ENCODE measurements around the gene DDX24. TPM values are rescaled to one million over a fixed set of nuclear protein-coding genes. Genes with fewer than 3 reads are reported as not detected.

DDX24 gene
- total and polyA plus RNA-seq, 7 experiments from 2014 or later = 190 to 438 (median 320) TPM

DNA sequence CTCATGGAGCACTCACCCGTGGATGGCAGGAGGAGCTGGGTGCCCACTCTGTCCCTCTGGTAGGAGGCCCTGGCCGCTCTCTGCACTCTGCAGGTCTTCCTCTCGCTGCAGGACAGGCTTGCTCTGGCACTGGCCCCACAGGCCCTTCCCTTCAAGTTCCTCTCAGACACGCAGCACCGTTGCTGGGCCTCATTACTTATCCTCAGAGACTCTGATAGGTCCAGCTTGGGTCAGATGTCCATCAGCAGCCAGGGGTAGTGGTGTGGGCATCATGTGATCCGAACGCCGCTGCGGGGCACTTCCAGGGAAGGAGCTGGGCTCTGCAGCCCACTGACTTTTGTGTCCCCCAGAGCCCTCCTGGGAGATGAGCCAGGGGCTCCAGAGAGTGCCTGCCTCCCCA is 43.0 kb downstream of the DDX24 start:
- Histone ChIP-seq H3K36me3 (ENCODE audit: control insufficient read depth in 2 of 3, insufficient read depth in 3 of 3, low read length in 3 of 3) (no peaks in the 10 kb centered on the region), H3K27me3 (ENCODE audit: control insufficient read depth in 2 of 2, insufficient read depth in 2 of 2, low read length in 2 of 2) (no peaks in the 10 kb centered on the region), H3K4me3 (ENCODE audit: low read length) (no peak overlapping the region), H3K27ac (ENCODE audit: low read depth, low read length) (no peak overlapping the region), H3K4me1 (ENCODE audit: control insufficient read depth in 2 of 2, insufficient read depth in 2 of 2, low read length in 2 of 2) (no peaks in the 10 kb centered on the region), H3K9me3 (ENCODE audit: control insufficient read depth in 2 of 3, low read length in 3 of 3) (no peaks in the 10 kb centered on the region)
- H3K4me3 Mint-ChIP-seq = no peak overlapping the region
- POLR2A ChIA-PET = no interaction called here
- no peaks in the 10 kb centered on the region for H3K36me3 Mint-ChIP-seq
- H3K27me3 Mint-ChIP-seq = no peaks in the 10 kb centered on the region
- no peak overlapping the region for H3K27ac Mint-ChIP-seq
- intact Hi-C loops (cut with micrococcal nuclease) = loop anchor here in 1 of 2 donors (2.0 kb wide), 1 partner anchor 43 kb away; the partner anchor contains the start of genes DDX24 and IFI27L1
- H3K9me3 Mint-ChIP-seq = peaks cover 0 to 2% (median 0%) of the 10 kb centered on the region in 11 donors
- H3K4me1 Mint-ChIP-seq = peaks cover 3 to 8% (median 4%) of the 10 kb centered on the region in 7 donors
- ATAC-seq = no peak
- no peak for DNase-seq
- CTCF ChIA-PET = interaction anchor here (0.7 to 3.8 kb wide), 4 partner anchors 93 to 143 kb away, joined by 3 to 48 read pairs (median 7); no protein-coding TSS in a partner anchor

DNA sequence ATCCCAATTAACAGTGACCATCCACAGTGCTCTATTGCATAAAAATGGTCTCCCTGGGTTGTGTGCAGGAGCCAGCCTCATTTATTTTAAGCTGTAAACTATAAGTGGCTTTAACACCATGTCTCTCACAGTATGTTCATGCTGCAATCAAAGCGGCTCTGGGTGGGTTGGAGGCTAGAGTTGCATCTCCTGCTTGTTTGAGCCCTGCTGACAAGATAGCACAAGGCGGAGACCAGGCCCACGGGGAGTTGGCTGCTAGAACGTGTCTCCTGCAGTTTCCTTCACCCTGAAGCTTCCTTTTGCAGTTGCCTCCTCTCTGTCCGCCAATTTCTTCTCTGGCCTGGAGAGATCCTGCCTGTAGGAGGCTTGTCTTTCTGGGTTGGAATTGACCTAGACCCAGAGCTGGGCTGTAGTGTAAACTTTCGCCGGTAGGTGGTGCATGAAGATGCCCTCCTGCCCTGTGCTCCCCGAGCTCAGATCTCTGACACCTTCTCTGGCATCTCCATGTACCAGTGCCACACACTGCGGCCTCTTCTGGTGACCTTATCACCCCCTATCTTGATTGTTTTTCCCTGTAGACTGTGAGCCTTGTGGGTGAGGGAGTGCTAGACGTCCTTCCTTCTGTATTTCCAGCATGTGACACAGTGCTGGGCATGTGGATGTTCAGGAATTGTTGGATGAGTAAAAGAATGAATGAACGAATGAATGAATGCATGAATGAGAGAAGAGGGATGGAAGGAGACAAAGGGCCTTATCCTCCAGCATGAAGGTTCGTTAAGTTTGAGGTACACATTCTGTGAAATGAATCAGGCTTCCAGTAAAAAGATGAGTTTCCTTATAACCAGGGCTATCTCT is 44.5 kb downstream of the DDX24 start:
- no peak overlapping the region for H3K4me3 Mint-ChIP-seq

DNA sequence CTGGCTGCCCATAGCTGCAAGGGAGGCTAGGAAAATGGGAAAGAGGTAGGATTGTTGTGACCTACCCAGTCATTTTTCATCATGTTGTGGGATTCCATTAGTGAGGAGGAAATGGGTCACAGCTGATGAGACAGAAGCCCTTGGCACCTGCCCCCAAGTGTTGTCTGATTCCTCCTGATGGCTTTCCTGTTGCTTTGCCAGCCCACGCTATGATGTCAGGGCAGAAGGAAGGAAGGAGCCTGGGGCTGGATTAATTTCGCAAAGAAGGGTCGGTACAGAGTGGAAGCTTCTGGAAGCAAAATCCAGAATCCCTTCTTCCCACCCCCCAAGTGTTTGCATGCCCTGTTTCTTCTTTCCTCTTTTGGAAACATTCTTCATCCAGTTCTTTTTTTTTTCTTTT is 46.1 kb downstream of the DDX24 start:
- ATAC-seq = no peak
- H3K4me3 Mint-ChIP-seq = no peak overlapping the region
- peaks cover 0 to 2% (median 0%) of the 10 kb centered on the region in 5 donors for H3K36me3 Mint-ChIP-seq
- H3K9me3 Mint-ChIP-seq = no peaks in the 10 kb centered on the region
- CTCF ChIA-PET = interaction anchor here (0.7 to 4.4 kb wide), 8 partner anchors 9 to 146 kb away, joined by 3 to 74 read pairs (median 5); no protein-coding TSS in a partner anchor
- no peak overlapping the region for H3K4me3 ChIP-seq (ENCODE audit: low read length)
- POLR2A ChIA-PET = interaction anchor here (0.6 kb wide), 1 partner anchor 139 kb away, joined by 3 read pairs; the partner anchor contains the start of gene PPP4R4
- no peak overlapping the region for H3K27ac Mint-ChIP-seq
- no peaks in the 10 kb centered on the region for H3K36me3 ChIP-seq (ENCODE audit: control insufficient read depth in 2 of 3, insufficient read depth in 3 of 3, low read length in 3 of 3)
- H3K27me3 ChIP-seq (ENCODE audit: control insufficient read depth in 2 of 2, insufficient read depth in 2 of 2, low read length in 2 of 2) = no peaks in the 10 kb centered on the region
- H3K4me1 ChIP-seq (ENCODE audit: control insufficient read depth in 2 of 2, insufficient read depth in 2 of 2, low read length in 2 of 2) = no peaks in the 10 kb centered on the region
- no peaks in the 10 kb centered on the region for H3K9me3 ChIP-seq (ENCODE audit: control insufficient read depth in 2 of 3, low read length in 3 of 3)
- H3K27me3 Mint-ChIP-seq = no peaks in the 10 kb centered on the region
- no peak for DNase-seq
- H3K27ac ChIP-seq (ENCODE audit: low read depth, low read length) = no peak overlapping the region
- intact Hi-C loops (cut with micrococcal nuclease) = no loop called here
- peaks cover 3 to 5% (median 4%) of the 10 kb centered on the region in 7 donors for H3K4me1 Mint-ChIP-seq

More for the DNA sequence above, 44.5 kb downstream of the DDX24 start:
- no peaks in the 10 kb centered on the region for H3K27me3 ChIP-seq (ENCODE audit: control insufficient read depth in 2 of 2, insufficient read depth in 2 of 2, low read length in 2 of 2)
- intact Hi-C loops (cut with micrococcal nuclease) = loop anchor here (1.0 to 2.0 kb wide), 4 partner anchors 44 to 144 kb away; partner anchors contain the start of genes DDX24 (in 1 of the 2) and IFI27L1 (in 1 of the 2)
- ATAC-seq (peak; percentile 90), DNase-seq (peak; percentile 40 to 77 (median 64))
- H3K4me3 ChIP-seq (ENCODE audit: low read length) = no peak overlapping the region
- H3K36me3 Mint-ChIP-seq = no peaks in the 10 kb centered on the region
- ChIA-PET POLR2A (interaction anchor here (1.1 kb wide), 1 partner anchor 144 kb away, joined by 3 read pairs; no protein-coding TSS in a partner anchor), CTCF (interaction anchor here (0.6 to 4.4 kb wide), 18 partner anchors 9 to 450 kb away, joined by 3 to 74 read pairs (median 4); partner anchors contain the start of genes DDX24, IFI27L1, IFI27L2 and OTUB2)
- no peak overlapping the region for H3K27ac ChIP-seq (ENCODE audit: low read depth, low read length)
- H3K36me3 ChIP-seq (ENCODE audit: control insufficient read depth in 2 of 3, insufficient read depth in 3 of 3, low read length in 3 of 3) = no peaks in the 10 kb centered on the region
- H3K27ac Mint-ChIP-seq = peak overlapping the region in 2 of 9 donors; percentile 8 to 78
- H3K9me3 Mint-ChIP-seq = peaks cover 0 to 2% (median 0%) of the 10 kb centered on the region in 11 donors
- no peaks in the 10 kb centered on the region for H3K9me3 ChIP-seq (ENCODE audit: control insufficient read depth in 2 of 3, low read length in 3 of 3)
- peaks cover 3 to 8% (median 4%) of the 10 kb centered on the region in 7 donors for H3K4me1 Mint-ChIP-seq
- no peaks in the 10 kb centered on the region for H3K27me3 Mint-ChIP-seq
- H3K4me1 ChIP-seq (ENCODE audit: control insufficient read depth in 2 of 2, insufficient read depth in 2 of 2, low read length in 2 of 2) = no peaks in the 10 kb centered on the region

DNA sequence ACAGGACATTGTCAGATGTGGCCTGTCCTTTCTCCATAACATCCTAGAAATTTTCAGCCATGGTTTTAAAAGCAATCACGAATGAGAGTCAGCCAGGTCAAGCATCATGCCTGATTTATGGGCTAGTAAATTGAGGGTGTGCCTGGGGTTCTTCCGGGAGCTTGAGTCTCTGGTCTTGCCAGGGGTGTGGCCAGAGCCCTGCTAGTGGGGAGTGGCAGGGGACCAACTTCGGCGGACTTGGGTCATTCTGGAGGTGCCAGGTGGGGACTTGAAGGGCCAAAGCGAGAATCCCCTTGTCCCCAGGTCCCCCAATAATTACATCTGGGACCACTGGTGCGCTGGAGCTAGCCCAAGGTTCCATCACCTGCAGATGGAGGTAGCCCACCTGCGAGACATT is 49.1 kb downstream of the DDX24 start:
- Histone ChIP-seq H3K36me3 (ENCODE audit: control insufficient read depth in 2 of 3, insufficient read depth in 3 of 3, low read length in 3 of 3) (no peaks in the 10 kb centered on the region), H3K27ac (ENCODE audit: low read depth, low read length) (no peak overlapping the region), H3K4me1 (ENCODE audit: control insufficient read depth in 2 of 2, insufficient read depth in 2 of 2, low read length in 2 of 2) (peaks cover 3 to 5% of the 10 kb centered on the region in 2 donors), H3K4me3 (ENCODE audit: low read length) (no peak overlapping the region), H3K27me3 (ENCODE audit: control insufficient read depth in 2 of 2, insufficient read depth in 2 of 2, low read length in 2 of 2) (no peaks in the 10 kb centered on the region), H3K9me3 (ENCODE audit: control insufficient read depth in 2 of 3, low read length in 3 of 3) (no peaks in the 10 kb centered on the region)
- Mint-ChIP-seq H3K27me3 (no peaks in the 10 kb centered on the region), H3K4me3 (no peak overlapping the region), H3K4me1 (peaks cover 7 to 20% (median 12%) of the 10 kb centered on the region in 7 donors), H3K9me3 (no peaks in the 10 kb centered on the region), H3K36me3 (peaks cover 0 to 2% (median 0%) of the 10 kb centered on the region in 5 donors), H3K27ac (no peak overlapping the region)
- CTCF ChIA-PET = interaction anchor here (1.3 kb wide), 1 partner anchor 105 kb away, joined by 3 read pairs; no protein-coding TSS in a partner anchor
- no peak for DNase-seq
- POLR2A ChIA-PET = no interaction called here
- intact Hi-C loops (cut with micrococcal nuclease) = no loop called here
- ATAC-seq = no peak

DNA sequence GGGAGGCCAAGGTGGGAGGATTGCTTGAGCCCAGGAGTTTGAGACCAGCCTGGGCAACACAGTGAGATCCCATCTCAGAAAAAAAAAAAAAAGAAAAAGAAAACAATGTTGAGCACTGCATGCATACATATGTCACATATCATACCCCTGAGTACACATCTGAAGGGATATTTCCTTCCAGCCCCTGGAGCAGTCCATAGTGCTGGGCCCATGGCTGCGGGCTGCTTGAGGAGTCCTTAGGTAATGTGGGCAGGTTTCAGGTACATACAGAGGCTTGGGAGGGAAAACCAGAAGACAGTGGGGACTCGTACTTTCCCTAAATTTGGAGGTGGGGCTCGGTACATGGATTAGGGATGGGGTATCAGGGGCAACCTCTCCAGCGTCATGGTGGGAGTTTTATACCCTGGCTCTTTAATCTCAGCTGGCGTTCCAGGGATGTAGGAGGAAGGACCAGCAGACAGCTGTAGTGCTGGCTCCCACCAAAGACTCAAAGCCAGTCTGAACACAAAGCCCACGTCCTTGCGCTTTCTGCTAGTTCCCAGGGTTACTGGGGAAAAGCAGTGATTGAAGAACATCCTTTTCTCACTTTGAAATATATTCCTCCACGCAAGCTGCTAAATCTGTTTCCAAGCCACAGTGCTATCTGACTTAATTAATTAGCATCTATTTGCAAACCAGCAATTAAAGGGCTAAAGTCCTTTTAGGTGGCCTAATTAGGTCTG is 49.7 kb downstream of the DDX24 start:
- CTCF ChIA-PET = interaction anchor here (1.3 kb wide), 1 partner anchor 106 kb away, joined by 3 read pairs; no protein-coding TSS in a partner anchor
- no peaks in the 10 kb centered on the region for H3K36me3 ChIP-seq (ENCODE audit: control insufficient read depth in 2 of 3, insufficient read depth in 3 of 3, low read length in 3 of 3)
- Mint-ChIP-seq H3K4me3 (no peak overlapping the region), H3K27me3 (no peaks in the 10 kb centered on the region), H3K9me3 (no peaks in the 10 kb centered on the region), H3K27ac (peak overlapping the region in 1 of 9 donors; percentile 49), H3K4me1 (peaks cover 4 to 16% (median 7%) of the 10 kb centered on the region in 7 donors), H3K36me3 (peaks cover 0 to 2% (median 0%) of the 10 kb centered on the region in 5 donors)
- no peak overlapping the region for H3K4me3 ChIP-seq (ENCODE audit: low read length)
- POLR2A ChIA-PET = no interaction called here
- no peaks in the 10 kb centered on the region for H3K9me3 ChIP-seq (ENCODE audit: control insufficient read depth in 2 of 3, low read length in 3 of 3)
- no peak overlapping the region for H3K27ac ChIP-seq (ENCODE audit: low read depth, low read length)
- ATAC-seq = no peak
- intact Hi-C loops (cut with micrococcal nuclease) = no loop called here
- H3K27me3 ChIP-seq (ENCODE audit: control insufficient read depth in 2 of 2, insufficient read depth in 2 of 2, low read length in 2 of 2) = no peaks in the 10 kb centered on the region
- H3K4me1 ChIP-seq (ENCODE audit: control insufficient read depth in 2 of 2, insufficient read depth in 2 of 2, low read length in 2 of 2) = peaks cover 5 to 8% of the 10 kb centered on the region in 2 donors
- DNase-seq = no peak

DNA sequence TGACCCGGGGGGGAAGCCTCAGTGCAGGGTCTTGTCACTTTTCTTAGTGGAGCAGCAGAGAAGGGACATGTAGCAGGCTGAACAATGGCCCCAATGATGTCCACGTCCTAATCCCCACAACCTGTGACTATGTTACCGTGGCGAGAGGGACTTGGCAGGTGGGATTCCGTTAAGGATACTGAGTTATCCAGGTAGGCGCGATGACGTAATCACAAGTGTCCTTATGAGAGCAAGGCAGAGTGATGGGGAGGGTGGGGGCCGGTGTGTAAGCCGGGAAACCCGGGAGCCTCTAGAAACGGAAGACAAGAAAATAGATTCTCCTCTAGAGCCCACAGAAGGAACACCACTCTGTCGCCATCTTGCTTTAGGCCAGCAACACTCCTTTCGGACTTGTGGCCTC is 50.4 kb downstream of the DDX24 start:
- no peaks in the 10 kb centered on the region for H3K36me3 ChIP-seq (ENCODE audit: control insufficient read depth in 2 of 3, insufficient read depth in 3 of 3, low read length in 3 of 3)
- POLR2A ChIA-PET = interaction anchor here (0.7 kb wide), 1 partner anchor 122 kb away, joined by 3 read pairs; no protein-coding TSS in a partner anchor
- no peaks in the 10 kb centered on the region for H3K27me3 ChIP-seq (ENCODE audit: control insufficient read depth in 2 of 2, insufficient read depth in 2 of 2, low read length in 2 of 2)
- intact Hi-C loops (cut with micrococcal nuclease) = no loop called here
- H3K27ac ChIP-seq (ENCODE audit: low read depth, low read length) = no peak overlapping the region
- Mint-ChIP-seq H3K27ac (no peak overlapping the region), H3K27me3 (no peaks in the 10 kb centered on the region), H3K9me3 (no peaks in the 10 kb centered on the region), H3K4me3 (no peak overlapping the region), H3K4me1 (peaks cover 10 to 21% (median 13%) of the 10 kb centered on the region in 7 donors), H3K36me3 (peaks cover 0 to 2% (median 0%) of the 10 kb centered on the region in 5 donors)
- no peaks in the 10 kb centered on the region for H3K9me3 ChIP-seq (ENCODE audit: control insufficient read depth in 2 of 3, low read length in 3 of 3)
- DNase-seq = no peak
- no peak overlapping the region for H3K4me3 ChIP-seq (ENCODE audit: low read length)
- CTCF ChIA-PET = no interaction called here
- peaks cover 5 to 12% of the 10 kb centered on the region in 2 donors for H3K4me1 ChIP-seq (ENCODE audit: control insufficient read depth in 2 of 2, insufficient read depth in 2 of 2, low read length in 2 of 2)
- ATAC-seq = no peak

Measured in naive thymus-derived CD4-positive, alpha-beta T cell (primary cell).